GM18505 (cell line): Measurements from ENCODE around the gene GALK2.

Experiments
- ATAC-seq: cut with Tn5 transposase; IDR thresholded peaks from one replicate; pipeline ENCODE4 v1.9.1; 2021; ENCODE audit not compliant: unreplicated experiment
- POLR2A ChIP-seq: IDR thresholded peaks from 4 replicates; pipeline ENCODE4 v1.6.1; 2011; ENCODE audit warnings: borderline replicate concordance; ENCODE audit not compliant: insufficient read depth, insufficient read length; ENCODE audit errors: extremely low read depth

Gene GALK2

GRCh38 chr15:49169880-49170597, at the start of gene GALK2:
Gene GALK2 (plus strand): TSS chr15:49170247. CDS start chr15:49170323, 76 bp downstream.
- ATAC-seq, result peak; percentile 92
- TF ChIP-seq POLR2A, result peak; percentile 89

- no peak for ATAC-seq
- no peak for TF ChIP-seq POLR2A
These were observed 49.2 kb upstream of the GALK2 start for GRCh38 chr15:49120832-49121231.

DNA sequence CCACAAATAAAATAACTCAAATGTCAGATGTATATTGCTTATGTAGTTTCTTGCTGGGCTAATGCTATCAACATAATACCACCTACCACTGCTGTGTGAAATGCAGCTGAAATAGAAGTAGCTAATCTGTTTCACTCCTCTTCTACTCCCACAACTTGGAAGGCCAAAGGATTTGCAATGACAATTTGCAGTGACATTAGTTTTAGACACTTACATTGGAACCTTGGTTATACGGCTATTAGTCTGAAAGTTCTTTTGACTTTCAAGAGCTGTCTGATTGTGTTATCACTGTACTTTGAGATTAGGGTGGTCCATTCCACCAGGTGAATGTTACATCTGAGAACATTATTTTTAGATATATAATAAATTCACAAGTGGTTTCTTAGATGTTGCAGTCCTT, 48.1 kb upstream of the GALK2 start:
- no peak for TF ChIP-seq POLR2A
- ATAC-seq, result no peak

DNA sequence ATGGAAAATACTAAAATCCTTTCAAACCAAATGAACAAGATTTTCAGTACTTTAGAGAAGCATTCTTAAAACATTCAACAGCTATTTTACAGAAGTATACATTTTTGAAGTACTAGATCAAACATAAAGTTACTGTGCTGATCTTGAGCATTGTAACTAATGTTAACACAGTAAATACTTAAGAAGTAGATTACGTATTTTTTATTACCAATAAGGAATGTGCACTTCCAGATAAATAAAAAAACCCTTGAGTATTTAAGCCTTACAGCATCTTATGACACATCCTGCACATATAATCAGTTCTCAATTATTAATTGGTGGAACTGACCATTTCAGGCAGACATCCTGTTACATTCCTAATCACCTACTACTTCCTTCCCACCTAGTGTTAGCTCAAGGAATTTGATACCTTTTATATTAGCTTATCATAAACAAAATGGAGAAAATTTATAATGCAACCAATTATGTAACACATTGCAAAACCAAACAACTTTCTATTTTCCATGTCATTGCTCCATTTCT, 47.4 kb upstream of the GALK2 start:
- no peak for ATAC-seq
- no peak for TF ChIP-seq POLR2A

DNA sequence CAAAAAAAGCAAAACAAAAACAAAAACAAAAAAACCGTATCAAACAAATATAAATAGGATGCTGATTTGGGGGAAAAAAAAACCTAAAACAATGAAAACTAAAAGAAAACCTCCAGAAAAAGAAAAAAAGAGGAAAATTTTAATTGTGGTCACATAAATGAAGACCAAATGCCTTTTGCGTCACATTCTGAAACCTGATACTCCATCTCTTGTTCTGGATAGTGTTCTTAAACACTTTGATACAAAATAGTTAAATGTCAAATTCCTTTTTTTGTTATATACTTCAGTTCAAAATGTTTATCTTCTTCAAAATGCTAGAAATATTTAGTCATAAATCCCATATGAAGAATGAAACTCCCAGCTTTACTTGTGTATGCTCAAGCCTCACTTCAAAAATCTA, 45.7 kb upstream of the GALK2 start:
- no peak for ATAC-seq
- TF ChIP-seq POLR2A, result no peak

GRCh38 chr15:49131403-49131802, 38.6 kb upstream of the GALK2 start:
- no peak for ATAC-seq
- TF ChIP-seq POLR2A, result no peak

- TF ChIP-seq POLR2A, result no peak
- ATAC-seq, result no peak
These were observed 35.2 kb upstream of the GALK2 start for GRCh38 chr15:49134683-49135341.

- no peak for ATAC-seq
- no peak for TF ChIP-seq POLR2A
These were observed 34.6 kb upstream of the GALK2 start for GRCh38 chr15:49135342-49135857.

GRCh38 chr15:49135911-49136310, 34.1 kb upstream of the GALK2 start:
- no peak for ATAC-seq
- no peak for TF ChIP-seq POLR2A

- TF ChIP-seq POLR2A, result no peak
- no peak for ATAC-seq
These were observed 32.2 kb upstream of the GALK2 start for GRCh38 chr15:49137861-49138260.

DNA sequence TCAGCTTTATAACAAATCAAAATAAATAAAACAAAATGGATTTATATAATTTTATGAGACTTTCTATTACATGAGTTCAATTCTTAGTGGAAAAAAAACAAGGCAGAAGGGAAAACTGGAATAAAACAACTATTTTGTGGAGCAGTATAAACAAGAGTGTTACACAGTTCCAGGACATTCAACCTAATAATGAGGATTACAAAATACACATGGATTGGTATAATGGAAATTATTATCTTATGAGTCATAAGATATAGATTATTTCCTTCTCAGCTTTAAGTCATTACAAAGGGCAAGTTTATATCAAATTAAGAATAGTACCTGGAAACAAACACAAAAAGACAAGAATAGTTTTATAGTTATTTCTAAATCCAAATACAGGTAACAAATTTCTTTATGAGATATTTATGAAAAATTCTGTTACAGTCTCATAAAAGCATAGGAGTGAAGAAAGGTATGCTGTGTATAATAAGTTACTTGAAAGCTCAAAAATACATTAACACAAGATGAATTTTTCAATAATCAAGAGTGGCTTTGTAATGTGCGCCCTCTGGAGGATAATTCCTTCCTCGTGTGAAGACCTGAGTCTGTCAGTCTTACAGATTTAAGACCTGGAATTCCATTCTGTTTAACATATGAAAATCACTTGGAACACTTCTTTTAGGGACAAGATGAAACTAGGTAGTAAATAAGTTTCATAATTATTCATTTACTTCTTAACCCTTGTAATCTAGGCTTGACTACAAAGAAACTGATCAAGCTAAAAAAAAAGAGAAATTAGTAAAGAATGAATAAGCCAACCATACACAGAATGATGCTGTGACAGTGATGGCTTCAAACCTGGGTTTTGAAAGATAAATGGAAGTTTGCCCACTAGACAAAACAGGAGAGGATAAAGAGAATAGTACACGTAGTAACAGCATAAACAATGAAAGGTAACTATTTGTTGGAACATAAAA, 24.1 kb upstream of the GALK2 start:
- ATAC-seq, result no peak

GRCh38 chr15:49148298-49148697, 21.7 kb upstream of the GALK2 start:
- ATAC-seq, result no peak
- no peak for TF ChIP-seq POLR2A

More for the DNA sequence above, 24.1 kb upstream of the GALK2 start:
- TF ChIP-seq POLR2A, result no peak

- ATAC-seq, result no peak
These were observed 21.3 kb upstream of the GALK2 start for GRCh38 chr15:49148727-49149126.

More at GRCh38 chr15:49148727-49149126, 21.3 kb upstream of the GALK2 start:
- TF ChIP-seq POLR2A, result no peak
